Suprapubic skin (tissue), 4 donors: ENCODE data around the gene DHX15.

Experiments
- CTCF ChIP-seq, 2 donors: fragments of 200-600 bp in 1 of 2; fragments of 450-650 bp in 1 of 2; sonication (generic) in 1 of 2; IDR thresholded peaks; one replicate each; pipeline ENCODE4 v1.5.1; 2016 to 2019; ENCODE audit warnings: antibody characterized with exemption in 2 of 2, mild to moderate bottlenecking in 1 of 2, moderate library complexity in 1 of 2
- POLR2A ChIP-seq, 2 donors: fragments of 450-650 bp; IDR thresholded peaks; one replicate each; pipeline ENCODE4 v1.6.1; 2017; ENCODE audit warnings: antibody characterized with exemption in 2 of 2, mild to moderate bottlenecking in 2 of 2, moderate library complexity in 2 of 2
- POLR2AphosphoS5 ChIP-seq, 3 donors: sonication (generic); formaldehyde crosslinking; IDR thresholded peaks; one replicate each; pipeline ENCODE4 v1.6.1; 2017; ENCODE audit warnings: antibody characterized with exemption in 3 of 3

GRCh38 chr4:24514808-24515207 lies 69.5 kb downstream of the DHX15 start:
- TF ChIP-seq CTCF (IDR thresholded peaks at IDR 0.05) = no peak
- no peak for TF ChIP-seq POLR2AphosphoS5 (IDR thresholded peaks at IDR 0.05)
- TF ChIP-seq POLR2A (IDR thresholded peaks at IDR 0.05) = no peak
